Measurements from ENCODE around the gene ELMO1.
"Not testable (repeated sequence)": the region's sequence is repeated elsewhere in the genome, so short reads cannot be mapped to it uniquely, and the experiment has no call there.

The ELMO1 gene

DNA sequence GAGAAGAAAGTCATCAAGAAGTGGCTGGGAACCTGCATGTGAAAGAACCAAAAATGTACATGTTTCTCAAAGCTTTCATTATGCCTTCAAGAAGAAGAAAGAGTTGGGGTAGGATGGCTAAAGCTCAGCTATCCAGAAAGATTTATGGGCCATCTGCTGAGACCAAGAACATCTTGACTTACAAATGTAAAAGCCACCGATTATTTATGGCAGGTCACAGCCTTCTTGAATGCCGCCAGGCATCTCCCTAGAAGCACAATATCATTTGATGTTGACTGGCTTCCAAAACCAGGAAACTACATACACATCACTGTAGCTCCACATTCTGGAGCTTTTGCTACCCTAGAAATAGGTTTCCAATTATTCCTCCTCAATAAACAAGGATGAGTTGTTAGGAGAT is 470.2 kb downstream of the ELMO1 start:
- H3K9me3 ChIP-seq (ENCODE audit: control insufficient read depth, low read length), result no peaks in the 10 kb centered on the region
- TF ChIP-seq, protein P1, sequence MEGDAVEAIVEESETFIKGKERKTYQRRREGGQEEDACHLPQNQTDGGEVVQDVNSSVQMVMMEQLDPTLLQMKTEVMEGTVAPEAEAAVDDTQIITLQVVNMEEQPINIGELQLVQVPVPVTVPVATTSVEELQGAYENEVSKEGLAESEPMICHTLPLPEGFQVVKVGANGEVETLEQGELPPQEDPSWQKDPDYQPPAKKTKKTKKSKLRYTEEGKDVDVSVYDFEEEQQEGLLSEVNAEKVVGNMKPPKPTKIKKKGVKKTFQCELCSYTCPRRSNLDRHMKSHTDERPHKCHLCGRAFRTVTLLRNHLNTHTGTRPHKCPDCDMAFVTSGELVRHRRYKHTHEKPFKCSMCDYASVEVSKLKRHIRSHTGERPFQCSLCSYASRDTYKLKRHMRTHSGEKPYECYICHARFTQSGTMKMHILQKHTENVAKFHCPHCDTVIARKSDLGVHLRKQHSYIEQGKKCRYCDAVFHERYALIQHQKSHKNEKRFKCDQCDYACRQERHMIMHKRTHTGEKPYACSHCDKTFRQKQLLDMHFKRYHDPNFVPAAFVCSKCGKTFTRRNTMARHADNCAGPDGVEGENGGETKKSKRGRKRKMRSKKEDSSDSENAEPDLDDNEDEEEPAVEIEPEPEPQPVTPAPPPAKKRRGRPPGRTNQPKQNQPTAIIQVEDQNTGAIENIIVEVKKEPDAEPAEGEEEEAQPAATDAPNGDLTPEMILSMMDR (IDR thresholded peaks at IDR 0.05), result no peak
- no peaks in the 10 kb centered on the region for H3K27me3 ChIP-seq (ENCODE audit: control insufficient read depth, insufficient read depth, low read length)
- no peak overlapping the region for H3K9ac ChIP-seq
- H3K4me2 ChIP-seq (ENCODE audit: low read length), result no peak overlapping the region
- H3K4me3 ChIP-seq (ENCODE audit: low read depth, low read length), result no peak overlapping the region
- no peak overlapping the region for H2AFZ ChIP-seq
- H3K36me3 ChIP-seq (ENCODE audit: control insufficient read depth, insufficient read depth, low read length), result no peaks in the 10 kb centered on the region
- no peak overlapping the region for H3K27ac ChIP-seq
- no peaks in the 10 kb centered on the region for H3K79me2 ChIP-seq
- H3K4me1 ChIP-seq, result no peaks in the 10 kb centered on the region

GRCh38 chr7:36977878-36978277 is 470.8 kb downstream of the ELMO1 start:
- Histone ChIP-seq H3K36me3 (ENCODE audit: control insufficient read depth, insufficient read depth, low read length) (no peaks in the 10 kb centered on the region), H3K9me3 (ENCODE audit: control insufficient read depth, low read length) (no peaks in the 10 kb centered on the region), H3K4me3 (ENCODE audit: low read depth, low read length) (no peak overlapping the region), H3K27ac (no peak overlapping the region), H3K4me1 (no peaks in the 10 kb centered on the region), H3K27me3 (ENCODE audit: control insufficient read depth, insufficient read depth, low read length) (no peaks in the 10 kb centered on the region), H2AFZ (no peak overlapping the region), H3K4me2 (ENCODE audit: low read length) (no peak overlapping the region), H3K79me2 (no peaks in the 10 kb centered on the region), H3K9ac (no peak overlapping the region)
- TF ChIP-seq, protein P1 (IDR thresholded peaks at IDR 0.05), result no peak

DNA sequence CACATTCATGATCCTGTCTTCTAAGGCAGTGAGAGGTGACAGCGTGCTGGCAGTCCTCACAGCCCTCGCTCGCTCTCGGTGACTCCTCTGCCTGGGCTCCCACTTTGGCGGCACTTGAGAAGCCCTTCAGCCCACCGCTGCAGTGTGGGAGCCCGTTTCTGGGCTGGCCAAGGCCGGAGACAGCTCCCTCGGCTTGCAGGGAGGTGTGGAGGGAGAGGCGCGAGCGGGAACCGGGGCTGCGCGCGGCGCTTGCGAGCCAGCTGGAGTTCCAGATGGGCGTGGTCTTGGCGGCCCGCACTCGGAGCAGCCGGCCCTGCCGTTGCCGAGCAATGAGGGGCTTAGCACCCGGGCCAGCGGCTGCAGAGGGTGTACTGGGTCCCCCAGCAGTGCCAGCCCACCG is 475.1 kb downstream of the ELMO1 start:
- H3K4me1 ChIP-seq; H3K4me2 ChIP-seq (ENCODE audit: low read length); H3K79me2 ChIP-seq; H3K27ac ChIP-seq; H3K36me3 ChIP-seq (ENCODE audit: control insufficient read depth, insufficient read depth, low read length); H2AFZ ChIP-seq; H3K27me3 ChIP-seq (ENCODE audit: control insufficient read depth, insufficient read depth, low read length); H3K9ac ChIP-seq; H3K4me3 ChIP-seq (ENCODE audit: low read depth, low read length); H3K9me3 ChIP-seq (ENCODE audit: control insufficient read depth, low read length): not testable (repeated sequence)

GRCh38 chr7:36972140-36972518 is 476.5 kb downstream of the ELMO1 start:
- H3K36me3 ChIP-seq (ENCODE audit: control insufficient read depth, insufficient read depth, low read length), result no peaks in the 10 kb centered on the region
- TF ChIP-seq, protein P1 (IDR thresholded peaks at IDR 0.05), result no peak
- H3K9ac ChIP-seq, result no peak overlapping the region
- no peak overlapping the region for H2AFZ ChIP-seq
- H3K9me3 ChIP-seq (ENCODE audit: control insufficient read depth, low read length), result no peaks in the 10 kb centered on the region
- H3K4me3 ChIP-seq (ENCODE audit: low read depth, low read length), result no peak overlapping the region
- no peak overlapping the region for H3K27ac ChIP-seq
- no peak overlapping the region for H3K4me2 ChIP-seq (ENCODE audit: low read length)
- no peaks in the 10 kb centered on the region for H3K27me3 ChIP-seq (ENCODE audit: control insufficient read depth, insufficient read depth, low read length)
- peaks cover 4% of the 10 kb centered on the region for H3K4me1 ChIP-seq
- H3K79me2 ChIP-seq, result no peaks in the 10 kb centered on the region

GRCh38 chr7:36971515-36972139 is 477.0 kb downstream of the ELMO1 start:
- H3K4me2 ChIP-seq (ENCODE audit: low read length), result no peak overlapping the region
- TF ChIP-seq, protein P1 (IDR thresholded peaks at IDR 0.05), result no peak
- H3K9ac ChIP-seq, result no peak overlapping the region
- H3K9me3 ChIP-seq (ENCODE audit: control insufficient read depth, low read length), result no peaks in the 10 kb centered on the region
- no peak overlapping the region for H2AFZ ChIP-seq
- H3K27me3 ChIP-seq (ENCODE audit: control insufficient read depth, insufficient read depth, low read length), result no peaks in the 10 kb centered on the region
- no peak overlapping the region for H3K27ac ChIP-seq
- no peaks in the 10 kb centered on the region for H3K79me2 ChIP-seq
- H3K4me3 ChIP-seq (ENCODE audit: low read depth, low read length), result no peak overlapping the region
- peaks cover 4% of the 10 kb centered on the region for H3K4me1 ChIP-seq
- H3K36me3 ChIP-seq (ENCODE audit: control insufficient read depth, insufficient read depth, low read length), result no peaks in the 10 kb centered on the region
